Right lobe of liver (tissue), 6 donors: ENCODE results near the gene RIPOR2. TPM values are rescaled to one million over a fixed set of nuclear protein-coding genes. Genes with fewer than 3 reads are reported as not detected.

Experiments
- ATAC-seq, 4 donors: fragments of 200-7000 bp; cut with Tn5 transposase; one replicate each; pipeline ENCODE4 v1.9.1; 2020; ENCODE audit warnings: mild to moderate bottlenecking in 4 of 4, moderate library complexity in 4 of 4
- DNase-seq, 3 donors: peaks; one replicate each; pipeline ENCODE4 v3.0.0-alpha.2; 2020
- H3K27ac ChIP-seq, 3 donors: fragments of 200-600 bp; one replicate each; pipeline ENCODE4 v1.8.0; 2022
- H3K27me3 ChIP-seq, 2 donors: fragments of 200-600 bp; one replicate each; pipeline ENCODE4 v1.8.0; 2022
- H3K36me3 ChIP-seq, 4 donors: fragments of 200-600 bp; sonication (generic) in 1 of 4; one replicate each; pipeline versions ENCODE4 v1.5.1 to v1.8.0; 2017 to 2022; ENCODE audit warnings: control low read depth in 1 of 4
- H3K4me1 ChIP-seq, 4 donors: fragments of 200-600 bp; sonication (generic) in 1 of 4; one replicate each; pipeline versions ENCODE4 v1.5.1 to v1.8.0; 2017 to 2022; ENCODE audit warnings: control low read depth in 1 of 4
- H3K4me3 ChIP-seq, 3 donors: fragments of 200-600 bp; one replicate each; pipeline ENCODE4 v1.8.0; 2022
- H3K9me3 ChIP-seq, 4 donors: fragments of 200-600 bp; sonication (generic) in 1 of 4; one replicate each; pipeline versions ENCODE4 v1.5.1 to v1.8.0; 2017 to 2022; ENCODE audit warnings: control low read depth in 1 of 4
- CTCF ChIP-seq, 4 donors: fragments of 200-600 bp in 3 of 4; fragments of 450-650 bp in 1 of 4; IDR thresholded peaks; one replicate each; pipeline versions ENCODE4 v1.5.1 to v1.8.0; 2016 to 2022; ENCODE audit warnings: antibody characterized with exemption in 4 of 4, mild to moderate bottlenecking in 2 of 4
- POLR2A ChIP-seq: fragments of 450-650 bp; IDR thresholded peaks from one replicate; pipeline ENCODE4 v1.6.1; 2017; ENCODE audit warnings: antibody characterized with exemption, mild to moderate bottlenecking
- WGBS: methylation state at CpG from one replicate; pipeline ENCODE4 v1.1.6; 2018; ENCODE audit warnings: low coverage, low lambda C conversion rate; ENCODE audit not compliant: insufficient coverage; ENCODE audit errors: missing lambda C conversion rate; 5-methylcytosine and 5-hydroxymethylcytosine counted together
- intact Hi-C, 2 donors: fragments of 100-400 bp; cut with DNase I; formaldehyde crosslinking; loops; one replicate each; pipeline versions ENCODE4 v1.11.2 to v1.14.1; 2022
- total RNA-seq, 6 experiments: library from RNA; depleted of rRNA in 2 of 6; stranded (reverse); fragments of >200 nt in 2 of 6; fragmentation: NEBNext Ultra II Directional in 3 of 6; extraction: Animal tissue kit (Norgen Biotek cat#: 25700) in 3 of 6; gene quantifications; one replicate each; pipeline versions ENCODE4 v1.1.0 to v1.2.4, GENCODE V29; 2016 to 2023
- donor health status: DM: no; HTN: yes; CAD: no.
- donor health status: DM: no; HTN: no; CAD: no.
- donor health status: DM: no; HTN: no; CAD: no.
- donor health status: DM: no; HTN: yes; CAD: no.
- donor health status: DM: no; HTN: yes; CAD: no.

RIPOR2 gene
- total RNA-seq, 6 experiments from 2014 or later, result 1.8 to 4.6 (median 3.5) TPM

- H3K27me3 ChIP-seq, result no peaks in the 10 kb centered on the region
- no peaks in the 10 kb centered on the region for H3K36me3 ChIP-seq
- no peaks in the 10 kb centered on the region for H3K4me1 ChIP-seq
- peak overlapping the region in 1 of 3 donors; percentile 19 for H3K4me3 ChIP-seq
- TF ChIP-seq POLR2A (no peak), CTCF (IDR thresholded peaks at IDR 0.05) (peak; percentile 30 to 65 (median 54))
- no peak overlapping the region for H3K27ac ChIP-seq
- 31% methylated on average over 7 of the region's 7 CpGs for WGBS
- no peak for DNase-seq
- H3K9me3 ChIP-seq, result no peaks in the 10 kb centered on the region
- intact Hi-C loops, result no loop called here
- ATAC-seq, result peak; percentile 58 to 65 (median 62)
Measured at GRCh38 chr6:24933868-24934401, 1.8 kb downstream of the RIPOR2 start.

DNA sequence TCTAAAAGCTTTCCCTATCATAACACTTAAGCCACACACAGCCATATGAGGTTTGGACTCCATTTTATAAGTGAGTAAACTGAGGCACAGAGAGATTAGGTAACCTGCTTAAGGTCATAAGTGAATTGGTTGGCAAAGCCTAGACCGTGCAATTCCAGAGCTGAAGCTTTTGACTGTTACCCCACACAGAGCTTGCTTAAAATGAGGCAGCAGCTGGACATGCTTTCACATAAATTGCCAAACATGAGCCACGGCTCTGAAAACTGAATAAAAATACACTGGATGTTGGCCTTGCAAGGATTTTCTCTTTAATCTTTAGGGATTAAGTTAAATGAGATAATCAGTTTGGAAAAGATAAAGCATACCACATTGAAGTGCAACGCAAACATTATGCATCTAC, 2.5 kb downstream of the RIPOR2 start:
- no peak for ATAC-seq
- Histone ChIP-seq H3K36me3 (no peaks in the 10 kb centered on the region), H3K27ac (no peak overlapping the region), H3K27me3 (no peaks in the 10 kb centered on the region), H3K4me1 (no peaks in the 10 kb centered on the region), H3K9me3 (no peaks in the 10 kb centered on the region), H3K4me3 (peak overlapping the region in 1 of 3 donors; percentile 19)
- TF ChIP-seq CTCF (IDR thresholded peaks at IDR 0.05) (no peak), POLR2A (no peak)
- WGBS, result 59% methylated on average over 3 of the region's 3 CpGs
- no peak for DNase-seq
- intact Hi-C loops, result no loop called here

DNA sequence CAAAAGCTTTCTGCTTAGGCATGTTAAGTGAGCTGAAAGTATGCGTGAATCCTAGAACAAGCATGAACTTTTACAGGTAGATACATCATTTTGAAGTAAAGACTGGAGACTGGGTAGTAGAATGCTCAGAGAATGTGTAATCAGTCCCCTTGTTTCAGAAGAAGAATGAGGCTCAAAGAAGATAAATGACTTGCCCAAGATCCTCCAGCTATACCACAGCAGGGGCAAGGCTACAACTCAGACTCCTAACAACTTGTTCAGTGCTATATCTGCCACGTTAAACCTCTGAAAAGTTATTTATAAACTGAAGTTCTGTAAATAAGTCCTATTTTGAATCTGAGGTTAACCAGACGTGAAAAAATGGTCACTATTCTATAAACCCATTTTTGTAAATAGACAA, 2.9 kb downstream of the RIPOR2 start:
- no peak overlapping the region for H3K27ac ChIP-seq
- TF ChIP-seq POLR2A, result no peak
- TF ChIP-seq CTCF (IDR thresholded peaks at IDR 0.05), result no peak

DNA sequence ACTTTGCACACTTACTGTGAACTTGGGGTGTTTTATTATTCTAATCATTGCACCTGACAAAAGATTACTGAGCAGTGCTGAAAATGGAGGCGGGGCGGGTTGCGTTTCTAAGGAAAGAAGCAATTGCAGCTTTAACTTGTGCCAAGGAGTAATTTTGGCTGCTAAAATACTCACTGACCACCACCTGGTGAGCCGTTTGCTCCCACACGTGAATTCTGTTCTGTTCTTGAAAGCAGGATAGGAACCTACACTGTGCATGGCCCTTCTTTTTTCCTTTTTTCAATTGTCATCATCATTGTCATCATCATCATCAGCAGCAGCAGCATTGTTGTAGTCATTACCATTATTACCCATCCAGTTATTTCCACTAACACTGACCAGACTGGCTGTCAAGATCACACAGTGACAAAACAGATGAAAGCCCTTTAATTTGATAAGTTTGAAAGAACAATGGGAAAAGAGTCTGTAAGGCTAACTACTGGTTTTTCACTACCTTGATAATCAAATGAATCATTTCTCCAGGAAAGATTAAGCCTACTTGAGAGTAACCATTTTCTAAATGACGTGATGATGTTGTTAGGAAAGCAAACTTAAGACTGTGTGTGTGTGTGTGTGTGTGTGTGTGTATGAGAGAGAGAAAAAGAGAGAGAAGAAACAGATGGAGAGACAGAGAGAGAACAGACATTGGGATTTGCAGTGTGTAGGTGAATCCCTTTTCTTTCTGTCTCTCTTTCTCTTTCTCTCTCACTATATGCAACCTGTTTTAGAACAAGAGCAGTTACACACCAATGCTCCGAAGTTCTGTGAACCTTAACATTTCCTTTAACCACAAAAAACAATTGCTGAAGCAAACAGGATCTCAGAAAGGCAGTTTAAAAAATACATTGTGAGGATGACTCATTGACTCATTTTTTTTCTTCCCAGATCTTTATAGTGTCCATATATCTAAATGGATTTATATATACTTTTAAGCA, 3.8 kb downstream of the RIPOR2 start:
- WGBS, result 55% methylated on average over 7 of the region's 7 CpGs
- no peaks in the 10 kb centered on the region for H3K27me3 ChIP-seq
- no peak for ATAC-seq
- DNase-seq, result no peak
- H3K4me1 ChIP-seq, result no peaks in the 10 kb centered on the region
- H3K27ac ChIP-seq, result no peak overlapping the region
- no peaks in the 10 kb centered on the region for H3K9me3 ChIP-seq
- no peak for TF ChIP-seq POLR2A
- TF ChIP-seq CTCF (IDR thresholded peaks at IDR 0.05), result no peak
- intact Hi-C loops, result no loop called here
- no peaks in the 10 kb centered on the region for H3K36me3 ChIP-seq
- H3K4me3 ChIP-seq, result no peak overlapping the region

More for the DNA sequence above, 2.9 kb downstream of the RIPOR2 start:
- intact Hi-C loops, result no loop called here
- Histone ChIP-seq H3K9me3 (no peaks in the 10 kb centered on the region), H3K27me3 (no peaks in the 10 kb centered on the region), H3K4me3 (peak overlapping the region in 1 of 3 donors; percentile 19), H3K36me3 (no peaks in the 10 kb centered on the region), H3K4me1 (no peaks in the 10 kb centered on the region)
- ATAC-seq (no peak), DNase-seq (no peak)
- 36% methylated on average over 3 of the region's 3 CpGs for WGBS
